HG03439 (cell line): ENCODE data around the gene TBX15.
"Not testable (repeated sequence)": the region's sequence is repeated elsewhere in the genome, so short reads cannot be mapped to it uniquely, and the experiment has no call there.

Experiments used
- ATAC-seq: cut with Tn5 transposase; IDR thresholded peaks from one replicate; pipeline ENCODE4 v1.9.1; 2021; ENCODE audit warnings: mild to moderate bottlenecking, moderate library complexity; ENCODE audit not compliant: unreplicated experiment

Gene TBX15

GRCh38 chr1:118928739-118929554 lies 59.2 kb downstream of the TBX15 start:
- ATAC-seq = no peak

DNA sequence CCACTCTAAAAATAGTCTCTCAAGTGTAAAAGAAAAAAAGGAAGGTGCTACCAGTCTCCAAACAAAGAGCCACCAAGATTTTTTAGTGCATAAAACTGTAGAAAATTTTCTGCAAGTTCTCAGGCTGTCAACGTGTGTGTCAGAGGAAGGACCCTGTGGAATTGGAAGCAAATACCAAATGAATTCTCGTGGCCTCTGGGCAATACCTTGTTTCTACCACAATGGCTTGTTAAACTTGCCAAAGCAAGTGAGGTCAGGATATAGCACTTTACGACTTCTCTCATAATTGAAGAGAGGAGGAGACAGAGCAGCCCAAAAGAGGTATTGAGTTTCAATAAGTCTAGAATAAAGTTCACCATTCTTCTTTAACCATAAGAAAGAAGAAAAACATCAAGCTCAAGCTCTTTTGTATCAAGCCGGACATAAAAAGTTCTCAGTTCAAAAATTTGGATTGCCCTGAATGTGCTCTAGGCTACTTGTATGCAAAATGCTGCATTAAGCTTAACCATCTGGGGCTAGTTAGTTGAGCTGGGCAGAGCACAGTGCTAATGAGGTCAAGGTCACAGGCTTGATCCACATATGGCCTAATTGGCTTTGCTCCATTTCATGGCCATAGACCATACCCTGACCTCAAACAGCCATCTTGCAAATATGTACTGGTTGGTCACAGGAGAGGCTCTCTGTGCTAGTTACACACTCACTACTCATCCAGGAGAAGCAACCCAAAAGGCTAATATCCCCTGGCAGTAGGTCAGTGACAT lies 60.5 kb downstream of the TBX15 start:
- no peak for ATAC-seq

DNA sequence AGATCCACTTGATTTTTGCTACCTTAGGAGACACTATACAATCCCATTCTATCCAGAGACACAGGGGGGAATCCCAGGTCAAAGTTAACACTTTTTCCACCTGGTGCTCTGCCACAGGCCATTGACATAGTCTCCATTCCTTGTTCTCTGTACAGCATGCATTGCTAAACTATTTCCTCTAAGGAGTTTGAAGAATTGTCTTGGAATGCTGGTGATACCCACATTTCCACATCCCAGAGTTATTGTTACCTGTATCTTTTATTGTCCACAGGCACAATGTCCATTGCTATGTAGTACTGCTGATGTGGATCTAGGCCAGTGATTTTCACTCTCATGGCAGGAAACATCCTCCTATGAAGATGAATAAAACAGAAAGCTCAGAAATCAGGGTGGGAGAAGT lies 61.9 kb downstream of the TBX15 start:
- no peak for ATAC-seq

DNA sequence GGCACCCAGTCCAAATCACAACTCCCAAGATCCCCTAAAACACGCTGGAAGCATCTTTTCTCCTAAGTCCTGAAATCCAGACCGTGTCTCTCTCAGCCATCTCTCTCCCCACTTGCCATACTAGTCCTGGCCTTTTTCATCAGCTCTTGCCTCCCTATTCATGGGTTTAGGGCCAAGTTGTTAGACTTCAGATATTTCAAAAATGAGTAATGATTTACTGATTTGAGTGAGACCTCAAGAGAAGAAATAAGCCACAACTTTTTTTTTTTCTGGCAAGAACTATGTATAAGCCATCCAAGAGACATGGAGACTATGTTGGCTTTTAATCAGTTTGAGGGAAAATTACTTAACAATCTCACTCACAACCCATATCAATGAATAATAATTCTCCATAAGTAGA lies 62.5 kb downstream of the TBX15 start:
- no peak for ATAC-seq

DNA sequence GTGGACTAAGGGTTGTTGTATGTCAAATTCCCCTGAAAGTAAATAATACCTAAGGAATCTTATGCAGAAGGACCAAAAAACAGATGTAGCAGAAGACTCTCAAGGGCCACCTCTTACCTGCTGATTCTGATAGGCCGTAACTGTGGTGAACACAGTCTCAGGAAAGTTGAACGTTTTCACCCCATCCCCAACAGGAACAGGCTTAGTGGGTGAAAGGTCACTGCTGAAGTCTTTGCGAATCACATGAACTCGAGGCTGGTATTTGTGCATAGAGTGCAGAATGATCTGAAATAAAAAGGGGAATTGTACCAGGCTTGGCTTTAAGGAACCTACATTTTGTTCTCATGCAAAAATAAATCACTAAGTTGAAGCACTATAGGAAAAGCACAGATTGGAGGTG lies 64.8 kb downstream of the TBX15 start:
- no peak for ATAC-seq

DNA sequence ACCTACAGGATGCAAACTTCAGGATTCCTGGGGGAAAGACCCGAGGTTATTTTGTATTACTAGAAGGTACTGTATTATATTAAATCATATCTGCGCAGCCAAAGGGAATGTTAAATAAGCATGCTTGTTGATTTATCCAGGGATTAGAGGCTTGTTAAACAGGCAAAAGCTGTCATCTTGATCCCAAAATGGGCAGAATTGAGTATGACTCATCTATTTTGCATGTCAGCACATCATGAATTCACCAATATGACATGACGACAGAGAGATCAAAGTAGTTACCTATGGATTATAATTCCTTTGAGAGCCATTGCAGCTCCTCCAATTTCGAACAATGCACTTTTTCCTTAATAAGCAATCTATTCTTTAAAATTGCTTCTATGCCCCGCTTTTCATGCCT lies 66.1 kb downstream of the TBX15 start:
- ATAC-seq = no peak

- no peak for ATAC-seq
Measured at GRCh38 chr1:118920124-118920717, 67.9 kb downstream of the TBX15 start.

GRCh38 chr1:118918940-118919259 lies 69.2 kb downstream of the TBX15 start:
- ATAC-seq = no peak

DNA sequence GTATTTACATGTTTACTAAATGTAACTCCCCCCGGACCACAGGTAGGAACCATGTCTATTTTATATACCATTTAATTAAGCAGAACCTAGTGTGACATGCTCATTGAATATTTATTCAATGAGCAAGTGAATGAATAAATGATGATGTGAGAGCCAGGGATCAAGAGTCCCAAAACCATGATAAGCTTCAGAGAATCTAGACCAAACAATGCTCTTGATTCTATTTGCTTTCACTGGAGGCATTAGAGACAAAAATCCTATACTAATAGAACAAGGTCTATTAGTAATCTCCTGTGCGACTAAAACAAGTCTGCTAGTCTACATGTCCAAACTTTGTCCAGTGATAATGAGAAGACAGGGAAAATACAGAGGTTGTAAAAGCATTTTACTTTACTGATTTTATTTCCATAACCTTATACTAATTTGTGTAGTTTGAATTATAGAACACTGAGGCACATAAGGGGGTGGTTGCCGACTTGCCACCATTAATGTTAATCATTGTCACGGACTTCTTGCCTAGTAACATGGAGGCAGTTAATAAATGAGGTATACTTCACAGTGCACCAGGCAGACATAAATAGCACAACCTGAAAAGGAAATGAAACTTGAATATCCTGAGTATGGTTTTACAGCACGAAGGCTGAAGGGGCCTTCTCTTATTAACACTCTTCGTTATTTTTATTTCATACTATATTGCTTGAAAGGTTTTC lies 69.8 kb downstream of the TBX15 start:
- peak; percentile 53 for ATAC-seq

- ATAC-seq = not testable (repeated sequence)
Measured at GRCh38 chr1:118916346-118916745, 71.8 kb downstream of the TBX15 start.

DNA sequence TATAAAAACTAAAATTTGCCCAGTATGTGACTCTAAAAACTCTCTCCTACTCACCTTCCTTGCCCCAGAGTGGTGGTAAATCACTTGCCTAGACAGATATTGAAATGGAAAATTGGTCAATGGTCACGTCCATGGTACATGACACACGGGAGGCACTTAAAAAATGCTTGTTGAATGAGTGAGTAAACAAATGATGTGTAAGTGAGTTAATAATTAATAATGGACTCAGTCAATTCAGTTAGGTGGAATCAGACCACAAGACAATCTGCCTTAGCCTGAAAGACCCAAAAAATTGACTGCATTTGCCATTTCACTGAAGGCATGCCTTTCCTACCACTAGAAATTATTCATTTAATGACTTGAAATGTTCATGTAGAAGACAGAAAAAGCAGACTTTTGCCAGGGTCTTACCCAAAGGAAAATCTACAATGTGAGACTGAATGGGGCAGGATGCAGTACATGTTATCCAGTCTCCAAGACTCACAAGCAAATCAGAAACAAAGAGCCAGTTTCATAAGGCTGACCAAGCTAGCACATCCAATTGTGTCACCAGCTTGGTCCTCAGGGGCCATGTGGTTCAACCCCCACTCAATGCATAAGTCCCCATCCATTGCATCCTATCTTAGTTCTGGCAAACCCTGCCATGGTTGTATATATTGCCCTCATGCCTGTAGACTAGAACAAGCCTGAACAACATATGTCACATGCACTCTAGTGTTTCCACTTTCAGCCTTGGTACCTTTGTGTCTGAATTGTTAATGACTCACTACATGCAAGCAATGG lies 73.6 kb downstream of the TBX15 start:
- peak; percentile 46 for ATAC-seq

- ATAC-seq = no peak
Measured at GRCh38 chr1:118913818-118914217, 74.3 kb downstream of the TBX15 start.

GRCh38 chr1:118912574-118912973 lies 75.6 kb downstream of the TBX15 start:
- ATAC-seq = no peak

GRCh38 chr1:118911571-118911970 lies 76.6 kb downstream of the TBX15 start:
- ATAC-seq = no peak

DNA sequence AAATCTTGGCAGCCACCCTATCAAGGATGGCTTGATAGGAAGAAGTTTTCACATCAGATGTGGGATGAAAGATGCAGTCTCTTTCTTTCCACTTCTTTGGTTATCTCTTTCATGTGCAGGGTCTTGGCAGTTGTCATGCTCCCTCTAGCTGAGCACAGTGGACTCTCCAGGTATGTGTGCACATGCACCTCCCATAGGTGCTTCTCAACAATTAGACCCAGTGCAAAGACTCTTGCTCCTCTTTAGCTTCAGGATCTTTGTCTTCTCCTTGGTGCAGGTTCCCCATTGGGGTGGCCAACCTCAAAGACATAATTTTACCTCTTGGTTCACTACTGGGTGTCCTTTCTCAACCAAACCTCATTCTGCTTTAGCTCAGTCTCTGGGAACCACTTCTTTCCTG lies 80.7 kb downstream of the TBX15 start:
- no peak for ATAC-seq

DNA sequence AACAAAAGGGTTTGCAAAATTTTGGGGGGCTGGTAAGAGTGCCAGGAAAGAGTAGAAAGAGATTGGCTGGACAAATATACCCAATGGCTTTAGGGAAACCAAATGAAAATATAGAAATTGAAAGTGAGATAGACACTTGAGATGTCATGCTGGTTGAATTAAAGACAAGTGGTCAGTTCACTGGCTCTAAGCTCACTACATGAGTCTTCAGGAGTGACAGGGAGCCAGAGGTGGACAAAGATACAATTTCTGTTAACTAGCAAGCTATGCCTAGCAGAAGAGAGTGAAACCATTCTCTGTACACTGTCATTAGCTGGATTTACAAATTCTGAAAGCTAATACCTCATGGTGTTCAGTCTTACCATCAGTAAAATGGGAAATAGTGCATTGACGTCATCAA lies 82.5 kb downstream of the TBX15 start:
- ATAC-seq = no peak

GRCh38 chr1:118905196-118905595 lies 82.9 kb downstream of the TBX15 start:
- no peak for ATAC-seq

- ATAC-seq = no peak
Measured at GRCh38 chr1:118902711-118903191, 85.4 kb downstream of the TBX15 start.

- no peak for ATAC-seq
Measured at GRCh38 chr1:118902299-118902698, 85.8 kb downstream of the TBX15 start.

GRCh38 chr1:118900643-118901440 lies 87.3 kb downstream of the TBX15 start:
- ATAC-seq = no peak
